K562 (cell line): ENCODE data around the gene SREBF1. TPM values are rescaled to one million over a fixed set of nuclear protein-coding genes. Genes with fewer than 3 reads are reported as not detected.

Experiments
- ELF4 ChIP-seq: fragments of 450-650 bp; formaldehyde crosslinking; IDR thresholded peaks from 2 replicates; pipeline ENCODE4 v1.4.0; 2022; ENCODE audit warnings: missing genetic modification characterization
- HDAC3 ChIP-seq: fragments of 450-650 bp; IDR thresholded peaks from 2 replicates; pipeline ENCODE4 v1.6.1; 2018; ENCODE audit warnings: borderline replicate concordance, mild to moderate bottlenecking, moderate library complexity; ENCODE audit not compliant: partially characterized antibody
- JUN ChIP-seq, 2 experiments: sonication (generic) in 1 of 2; formaldehyde crosslinking in 1 of 2; IDR thresholded peaks; 2 replicates each; pipeline versions ENCODE4 v1.6.1 to v1.8.0; 2012 to 2022; ENCODE audit warnings: borderline replicate concordance in 2 of 2, mild to moderate bottlenecking in 2 of 2, improper control_type of control experiment in 1 of 2, low read depth in 1 of 2, low read length in 1 of 2, missing genetic modification reagents in 1 of 2
- NR4A1 ChIP-seq, 2 experiments: fragments of 250-450 bp in 1 of 2; fragments of 450-650 bp in 1 of 2; sonication (Bioruptor Pico) in 1 of 2; IDR thresholded peaks; 2 replicates each; pipeline versions ENCODE4 v1.4.0 to v1.6.1; 2016 to 2020; ENCODE audit warnings: mild to moderate bottlenecking in 2 of 2, missing compliant biosample characterization in 1 of 2, missing genetic modification characterization in 1 of 2, moderate library complexity in 1 of 2
- ZFP36 ChIP-seq: fragments of 150-350 bp; IDR thresholded peaks from 2 replicates; pipeline ENCODE4 v1.6.1; 2018; ENCODE audit warnings: low read length, low read depth; ENCODE audit not compliant: partially characterized antibody
- ZNF140 ChIP-seq: fragments of 250-450 bp; sonication (Bioruptor Pico); IDR thresholded peaks from 2 replicates; pipeline ENCODE4 v1.8.0; 2021; ENCODE audit warnings: moderate library complexity, mild to moderate bottlenecking, inconsistent platforms
- ZNF644 ChIP-seq: fragments of 200-800 bp; sonication (Bioruptor generic); IDR thresholded peaks from 2 replicates; pipeline ENCODE4 v1.6.1; 2016; ENCODE audit warnings: low read depth, missing genetic modification characterization, missing compliant biosample characterization
- polyA plus RNA-seq, 8 experiments: library from polyadenylated mRNA; depleted of rRNA in 4 of 8; stranded (reverse) in 5 of 8; unstranded in 3 of 8; fragments of >200 nt; fragmentation: Nextera tagmentation in 2 of 8; fragmentation: Illumina TruSeq in 1 of 8; extraction: Ambion mirVana in 2 of 8; extraction: Trizol in 1 of 8; gene quantifications; 2 replicates each; pipeline versions ENCODE4 v1.2.1 to v1.2.3, GENCODE V29; 2011 to 2014; ENCODE audit warnings: inconsistent platforms in 1 of 8, missing spikeins in 1 of 8
- total RNA-seq, 7 experiments: library from RNA; depleted of rRNA in 6 of 7; stranded (reverse); fragments of >200 nt in 6 of 7; fragmentation: Illumina TruSeq in 2 of 7; extraction: Trizol in 2 of 7; gene quantifications; 2 replicates each; pipeline versions ENCODE4 v1.2.1 to v1.2.3, GENCODE V29; 2011 to 2021; ENCODE audit warnings: low replicate concordance in 1 of 7
- TF ChIP-seq, protein P1 (sequence below), 2 experiments: IDR thresholded peaks; 2 replicates each; pipeline ENCODE4 v1.6.1; 2011; ENCODE audit warnings: borderline replicate concordance in 1 of 2, control low read depth in 1 of 2, low read depth in 1 of 2, low read length in 1 of 2, mild to moderate bottlenecking in 1 of 2, mixed read lengths in 1 of 2, moderate library complexity in 1 of 2; ENCODE audit not compliant: insufficient read depth in 1 of 2, insufficient read length in 1 of 2, poor library complexity in 1 of 2, severe bottlenecking in 1 of 2; ENCODE audit errors: extremely low read depth in 1 of 2
- TF ChIP-seq, protein P2 (sequence below): fragments of 450-650 bp; formaldehyde crosslinking; IDR thresholded peaks from 2 replicates; pipeline ENCODE4 v1.4.0; 2022; ENCODE audit warnings: missing genetic modification characterization
- TF ChIP-seq, protein P3 (sequence below), 3 experiments: fragments of 200-800 bp in 1 of 3; fragments of 250-450 bp in 1 of 3; fragments of 450-650 bp in 1 of 3; sonication (Bioruptor Pico) in 1 of 3; sonication (Bioruptor generic) in 1 of 3; formaldehyde crosslinking in 1 of 3; IDR thresholded peaks; 2 replicates each; pipeline versions ENCODE4 v1.6.1 to v1.8.0; 2016 to 2022; ENCODE audit warnings: mild to moderate bottlenecking in 2 of 3, missing genetic modification characterization in 2 of 3, missing compliant biosample characterization in 1 of 3, moderate library complexity in 1 of 3
- TF ChIP-seq, protein P4 (sequence below): fragments of 450-650 bp; formaldehyde crosslinking; IDR thresholded peaks from 2 replicates; pipeline ENCODE4 v1.4.0; 2022; ENCODE audit warnings: mild to moderate bottlenecking, moderate library complexity
- TF ChIP-seq, protein P5 (sequence below): sonication (generic); formaldehyde crosslinking; IDR thresholded peaks from 2 replicates; pipeline ENCODE4 v1.8.0; 2022; ENCODE audit warnings: mild to moderate bottlenecking, missing genetic modification reagents

Gene SREBF1
- total and polyA plus RNA-seq, 9 of the 15 experiments (the other 6 are each of a cell fraction or from before 2014, with no cell fraction given), result 1.6 to 169 (median 69.4) TPM

DNA sequence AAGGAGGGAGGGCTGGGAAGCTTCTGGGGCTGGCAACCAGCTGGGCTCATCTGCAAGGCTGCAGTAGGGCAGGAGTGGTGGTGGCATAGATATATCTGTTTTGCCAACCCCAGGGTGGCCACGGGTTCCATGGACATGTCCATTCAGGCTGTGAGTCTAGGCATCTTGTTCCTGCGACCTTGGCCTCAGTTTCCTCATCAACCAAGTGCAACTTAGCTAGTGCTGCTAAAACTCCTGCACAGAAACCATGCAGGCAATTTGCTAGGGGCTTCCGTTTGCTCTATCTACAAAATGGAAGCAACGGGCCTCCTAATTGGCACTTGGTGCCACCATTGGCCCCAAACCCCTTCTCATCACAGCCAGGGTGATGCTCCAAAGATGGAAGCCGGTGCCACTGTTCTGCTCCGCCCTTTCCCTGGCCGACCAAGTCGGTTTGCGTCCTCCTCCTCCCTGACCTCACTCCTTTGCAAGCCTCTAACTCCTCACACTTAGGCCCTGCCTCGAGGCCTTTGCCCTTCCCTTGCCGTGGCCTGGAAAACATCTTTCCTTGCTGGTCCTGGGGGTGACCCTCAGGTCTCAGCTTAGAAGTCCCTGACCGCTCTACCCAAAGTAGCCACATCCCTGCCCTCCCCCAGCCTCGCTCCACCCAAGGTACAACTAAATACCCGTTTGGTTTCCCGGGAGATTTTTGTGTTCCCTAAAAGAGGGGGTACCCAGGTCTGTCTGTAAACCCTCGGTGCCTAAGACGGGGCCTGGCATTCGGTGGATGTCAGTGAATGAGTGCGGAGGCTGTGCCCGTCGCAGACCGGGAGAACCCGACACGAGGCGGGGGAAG lies 1.2 kb downstream of the SREBF1 start (continued):
- TF ChIP-seq, protein P1, sequence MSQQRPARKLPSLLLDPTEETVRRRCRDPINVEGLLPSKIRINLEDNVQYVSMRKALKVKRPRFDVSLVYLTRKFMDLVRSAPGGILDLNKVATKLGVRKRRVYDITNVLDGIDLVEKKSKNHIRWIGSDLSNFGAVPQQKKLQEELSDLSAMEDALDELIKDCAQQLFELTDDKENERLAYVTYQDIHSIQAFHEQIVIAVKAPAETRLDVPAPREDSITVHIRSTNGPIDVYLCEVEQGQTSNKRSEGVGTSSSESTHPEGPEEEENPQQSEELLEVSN (IDR thresholded peaks at IDR 0.05; ENCODE audit: borderline replicate concordance in 1 of 2, extremely low read depth in 1 of 2, insufficient read depth in 1 of 2, insufficient read length in 1 of 2, low read depth in 1 of 2, low read length in 1 of 2, poor library complexity in 1 of 2, severe bottlenecking in 1 of 2), result peak in 1 of 2 experiments; percentile 93
- TF ChIP-seq, protein P2, sequence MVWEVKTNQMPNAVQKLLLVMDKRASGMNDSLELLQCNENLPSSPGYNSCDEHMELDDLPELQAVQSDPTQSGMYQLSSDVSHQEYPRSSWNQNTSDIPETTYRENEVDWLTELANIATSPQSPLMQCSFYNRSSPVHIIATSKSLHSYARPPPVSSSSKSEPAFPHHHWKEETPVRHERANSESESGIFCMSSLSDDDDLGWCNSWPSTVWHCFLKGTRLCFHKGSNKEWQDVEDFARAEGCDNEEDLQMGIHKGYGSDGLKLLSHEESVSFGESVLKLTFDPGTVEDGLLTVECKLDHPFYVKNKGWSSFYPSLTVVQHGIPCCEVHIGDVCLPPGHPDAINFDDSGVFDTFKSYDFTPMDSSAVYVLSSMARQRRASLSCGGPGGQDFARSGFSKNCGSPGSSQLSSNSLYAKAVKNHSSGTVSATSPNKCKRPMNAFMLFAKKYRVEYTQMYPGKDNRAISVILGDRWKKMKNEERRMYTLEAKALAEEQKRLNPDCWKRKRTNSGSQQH (CRISPR knock-in tag), result peak; percentile 29; the same call in 1 of the 2 replicates
- TF ChIP-seq NR4A1 (CRISPR knock-in tag; IDR thresholded peaks at IDR 0.05) (no peak), NR4A1 (tag; IDR thresholded peaks at IDR 0.05) (peak; percentile 51; the same call in 1 of the 2 replicates), ELF4 (no peak), ZFP36 (no peak), ZNF644 (0 out of 2 replicates have a peak, but pooled peaks have one; percentile 28), ZNF140 (CRISPR knock-in tag) (no peak), HDAC3 (peak; percentile 18), JUN (IDR thresholded peaks at IDR 0.05; ENCODE audit: borderline replicate concordance, low read depth, low read length) (no peak), JUN (CRISPR knock-in tag; IDR thresholded peaks at IDR 0.05; ENCODE audit: borderline replicate concordance) (no peak)
- TF ChIP-seq, protein P3, sequence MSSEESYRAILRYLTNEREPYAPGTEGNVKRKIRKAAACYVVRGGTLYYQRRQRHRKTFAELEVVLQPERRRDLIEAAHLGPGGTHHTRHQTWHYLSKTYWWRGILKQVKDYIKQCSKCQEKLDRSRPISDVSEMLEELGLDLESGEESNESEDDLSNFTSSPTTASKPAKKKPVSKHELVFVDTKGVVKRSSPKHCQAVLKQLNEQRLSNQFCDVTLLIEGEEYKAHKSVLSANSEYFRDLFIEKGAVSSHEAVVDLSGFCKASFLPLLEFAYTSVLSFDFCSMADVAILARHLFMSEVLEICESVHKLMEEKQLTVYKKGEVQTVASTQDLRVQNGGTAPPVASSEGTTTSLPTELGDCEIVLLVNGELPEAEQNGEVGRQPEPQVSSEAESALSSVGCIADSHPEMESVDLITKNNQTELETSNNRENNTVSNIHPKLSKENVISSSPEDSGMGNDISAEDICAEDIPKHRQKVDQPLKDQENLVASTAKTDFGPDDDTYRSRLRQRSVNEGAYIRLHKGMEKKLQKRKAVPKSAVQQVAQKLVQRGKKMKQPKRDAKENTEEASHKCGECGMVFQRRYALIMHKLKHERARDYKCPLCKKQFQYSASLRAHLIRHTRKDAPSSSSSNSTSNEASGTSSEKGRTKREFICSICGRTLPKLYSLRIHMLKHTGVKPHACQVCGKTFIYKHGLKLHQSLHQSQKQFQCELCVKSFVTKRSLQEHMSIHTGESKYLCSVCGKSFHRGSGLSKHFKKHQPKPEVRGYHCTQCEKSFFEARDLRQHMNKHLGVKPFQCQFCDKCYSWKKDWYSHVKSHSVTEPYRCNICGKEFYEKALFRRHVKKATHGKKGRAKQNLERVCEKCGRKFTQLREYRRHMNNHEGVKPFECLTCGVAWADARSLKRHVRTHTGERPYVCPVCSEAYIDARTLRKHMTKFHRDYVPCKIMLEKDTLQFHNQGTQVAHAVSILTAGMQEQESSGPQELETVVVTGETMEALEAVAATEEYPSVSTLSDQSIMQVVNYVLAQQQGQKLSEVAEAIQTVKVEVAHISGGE (CRISPR knock-in tag; IDR thresholded peaks at IDR 0.05), result 0 out of 6 replicates have a peak, but pooled peaks of 1 of the 3 experiments have one; percentile 39
- TF ChIP-seq, protein P4, sequence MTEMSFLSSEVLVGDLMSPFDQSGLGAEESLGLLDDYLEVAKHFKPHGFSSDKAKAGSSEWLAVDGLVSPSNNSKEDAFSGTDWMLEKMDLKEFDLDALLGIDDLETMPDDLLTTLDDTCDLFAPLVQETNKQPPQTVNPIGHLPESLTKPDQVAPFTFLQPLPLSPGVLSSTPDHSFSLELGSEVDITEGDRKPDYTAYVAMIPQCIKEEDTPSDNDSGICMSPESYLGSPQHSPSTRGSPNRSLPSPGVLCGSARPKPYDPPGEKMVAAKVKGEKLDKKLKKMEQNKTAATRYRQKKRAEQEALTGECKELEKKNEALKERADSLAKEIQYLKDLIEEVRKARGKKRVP (CRISPR knock-in tag), result peak; percentile 27; the same call in 1 of the 2 replicates
- TF ChIP-seq, protein P5, sequence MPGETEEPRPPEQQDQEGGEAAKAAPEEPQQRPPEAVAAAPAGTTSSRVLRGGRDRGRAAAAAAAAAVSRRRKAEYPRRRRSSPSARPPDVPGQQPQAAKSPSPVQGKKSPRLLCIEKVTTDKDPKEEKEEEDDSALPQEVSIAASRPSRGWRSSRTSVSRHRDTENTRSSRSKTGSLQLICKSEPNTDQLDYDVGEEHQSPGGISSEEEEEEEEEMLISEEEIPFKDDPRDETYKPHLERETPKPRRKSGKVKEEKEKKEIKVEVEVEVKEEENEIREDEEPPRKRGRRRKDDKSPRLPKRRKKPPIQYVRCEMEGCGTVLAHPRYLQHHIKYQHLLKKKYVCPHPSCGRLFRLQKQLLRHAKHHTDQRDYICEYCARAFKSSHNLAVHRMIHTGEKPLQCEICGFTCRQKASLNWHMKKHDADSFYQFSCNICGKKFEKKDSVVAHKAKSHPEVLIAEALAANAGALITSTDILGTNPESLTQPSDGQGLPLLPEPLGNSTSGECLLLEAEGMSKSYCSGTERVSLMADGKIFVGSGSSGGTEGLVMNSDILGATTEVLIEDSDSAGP, result 0 out of 2 replicates have a peak, but pooled peaks have one; percentile 43
